Measurements from ENCODE around the gene SLC66A2.

SLC66A2 gene

DNA sequence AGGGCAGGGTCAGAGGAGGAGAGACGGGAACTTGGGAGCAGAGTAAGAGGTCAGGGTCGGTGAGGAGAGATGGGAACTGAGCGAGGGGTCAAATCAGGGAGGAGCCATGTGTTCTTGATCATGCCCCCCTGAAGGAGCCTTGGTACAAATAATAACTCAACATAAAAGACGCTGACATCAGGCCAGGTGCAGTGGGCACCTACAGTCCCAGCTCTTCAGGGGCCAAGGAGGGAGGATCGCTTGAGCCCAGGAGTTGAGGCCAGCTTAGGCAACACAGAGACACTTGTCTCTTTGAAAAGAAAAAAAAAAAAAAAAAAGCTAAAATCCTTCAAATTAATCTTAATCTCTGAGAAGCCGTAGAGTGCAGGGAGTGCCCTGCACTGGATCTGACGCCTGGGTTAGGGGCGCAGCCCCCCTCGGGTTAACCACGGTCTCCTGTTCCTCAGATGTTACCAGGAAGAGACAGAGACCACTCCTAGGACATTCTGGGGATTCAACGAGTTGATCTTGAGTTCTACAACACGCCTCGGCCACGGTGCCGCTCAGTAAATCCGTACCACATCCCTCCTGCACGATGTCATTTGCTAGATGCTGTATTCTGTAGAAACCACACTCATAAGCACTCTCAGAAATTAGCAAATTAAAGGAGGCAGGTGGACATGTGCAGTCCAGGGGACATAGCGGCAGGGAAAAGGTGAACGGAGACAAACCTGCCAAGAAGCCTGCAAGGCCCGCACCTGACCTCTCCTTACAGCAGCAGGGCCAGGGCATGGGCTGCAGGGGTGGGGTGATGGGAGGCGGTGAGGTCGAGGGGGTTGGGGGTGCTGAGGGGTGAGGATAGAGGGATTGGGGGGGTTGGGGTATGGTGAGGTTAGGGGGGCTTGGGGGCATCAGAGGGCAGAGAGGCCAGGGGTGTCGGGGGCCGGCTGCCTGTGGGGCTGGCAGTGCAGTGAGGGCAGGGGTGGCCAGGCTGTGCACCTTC lies 29.2 kb downstream of the SLC66A2 start:
- H3K9me3 ChIP-seq (ENCODE audit: insufficient read depth, low read length) = no peaks in the 10 kb centered on the region
- H3K9ac ChIP-seq (ENCODE audit: low read length) = no peak overlapping the region
- H3K9me2 ChIP-seq (replicated peaks; ENCODE audit: insufficient read depth, low read length) = no peaks in the 10 kb centered on the region
- H3F3A ChIP-seq (ENCODE audit: insufficient read depth) = no peaks in the 10 kb centered on the region; the same call in 1 of the 2 replicates
- TF ChIP-seq EZH2phosphoT487 (conservative IDR thresholded peaks at IDR 0.05; ENCODE audit: low read length) = no peak
- TF ChIP-seq, protein P1, sequence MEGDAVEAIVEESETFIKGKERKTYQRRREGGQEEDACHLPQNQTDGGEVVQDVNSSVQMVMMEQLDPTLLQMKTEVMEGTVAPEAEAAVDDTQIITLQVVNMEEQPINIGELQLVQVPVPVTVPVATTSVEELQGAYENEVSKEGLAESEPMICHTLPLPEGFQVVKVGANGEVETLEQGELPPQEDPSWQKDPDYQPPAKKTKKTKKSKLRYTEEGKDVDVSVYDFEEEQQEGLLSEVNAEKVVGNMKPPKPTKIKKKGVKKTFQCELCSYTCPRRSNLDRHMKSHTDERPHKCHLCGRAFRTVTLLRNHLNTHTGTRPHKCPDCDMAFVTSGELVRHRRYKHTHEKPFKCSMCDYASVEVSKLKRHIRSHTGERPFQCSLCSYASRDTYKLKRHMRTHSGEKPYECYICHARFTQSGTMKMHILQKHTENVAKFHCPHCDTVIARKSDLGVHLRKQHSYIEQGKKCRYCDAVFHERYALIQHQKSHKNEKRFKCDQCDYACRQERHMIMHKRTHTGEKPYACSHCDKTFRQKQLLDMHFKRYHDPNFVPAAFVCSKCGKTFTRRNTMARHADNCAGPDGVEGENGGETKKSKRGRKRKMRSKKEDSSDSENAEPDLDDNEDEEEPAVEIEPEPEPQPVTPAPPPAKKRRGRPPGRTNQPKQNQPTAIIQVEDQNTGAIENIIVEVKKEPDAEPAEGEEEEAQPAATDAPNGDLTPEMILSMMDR (IDR thresholded peaks at IDR 0.05; ENCODE audit: insufficient read depth, low read length, poor library complexity, severe bottlenecking) = no peak
- H3K27ac ChIP-seq (ENCODE audit: low read depth, low read length) = no peak overlapping the region
- no peak overlapping the region for H3K4me3 ChIP-seq (ENCODE audit: insufficient read depth, low read length, poor library complexity, severe bottlenecking)
- H3K27me3 ChIP-seq (ENCODE audit: low read length) = no peaks in the 10 kb centered on the region
- H2AFZ ChIP-seq (ENCODE audit: low read depth, low read length, severe bottlenecking) = no peak overlapping the region
- H4K20me1 ChIP-seq (ENCODE audit: low read depth, low read length) = no peaks in the 10 kb centered on the region
- H3K79me2 ChIP-seq (ENCODE audit: insufficient read depth, low read length) = no peaks in the 10 kb centered on the region
- no peak overlapping the region for H3K4me2 ChIP-seq (ENCODE audit: low read depth, low read length, poor library complexity, severe bottlenecking)
- no peaks in the 10 kb centered on the region for H3K36me3 ChIP-seq (ENCODE audit: low read length)

DNA sequence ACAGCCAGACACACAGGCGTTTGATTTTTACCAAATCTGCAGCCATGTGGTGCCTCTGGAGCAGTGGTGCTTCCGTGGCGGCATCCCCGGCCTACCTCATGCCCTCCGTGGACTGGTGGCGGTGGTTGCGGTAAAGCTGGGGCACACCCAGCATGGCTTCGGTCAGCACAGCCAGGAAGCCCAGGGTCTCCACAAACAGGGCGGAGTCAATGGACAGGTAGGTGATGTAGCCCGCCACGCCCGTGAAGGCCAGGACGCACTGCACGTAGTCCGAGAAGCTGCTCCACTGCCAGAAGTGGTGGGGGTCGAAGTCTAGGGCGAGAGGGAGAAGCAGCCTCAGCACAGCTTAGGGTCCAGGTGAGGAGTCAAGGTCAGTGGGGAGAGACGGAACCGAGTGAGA lies 32.4 kb downstream of the SLC66A2 start:
- Histone ChIP-seq H3K36me3 (ENCODE audit: low read length) (no peaks in the 10 kb centered on the region), H2AFZ (ENCODE audit: low read depth, low read length, severe bottlenecking) (no peak overlapping the region), H4K20me1 (ENCODE audit: low read depth, low read length) (no peaks in the 10 kb centered on the region), H3K79me2 (ENCODE audit: insufficient read depth, low read length) (no peaks in the 10 kb centered on the region), H3F3A (ENCODE audit: insufficient read depth) (no peaks in the 10 kb centered on the region), H3K27ac (ENCODE audit: low read depth, low read length) (no peak overlapping the region), H3K4me3 (ENCODE audit: insufficient read depth, low read length, poor library complexity, severe bottlenecking) (no peak overlapping the region), H3K9me3 (ENCODE audit: insufficient read depth, low read length) (no peaks in the 10 kb centered on the region), H3K27me3 (ENCODE audit: low read length) (no peaks in the 10 kb centered on the region), H3K4me2 (ENCODE audit: low read depth, low read length, poor library complexity, severe bottlenecking) (no peak overlapping the region), H3K9ac (ENCODE audit: low read length) (no peak overlapping the region), H3K9me2 (replicated peaks; ENCODE audit: insufficient read depth, low read length) (no peaks in the 10 kb centered on the region)
- TF ChIP-seq EZH2phosphoT487 (conservative IDR thresholded peaks at IDR 0.05; ENCODE audit: low read length) = no peak
- TF ChIP-seq, protein P1 (IDR thresholded peaks at IDR 0.05; ENCODE audit: insufficient read depth, low read length, poor library complexity, severe bottlenecking) = no peak

DNA sequence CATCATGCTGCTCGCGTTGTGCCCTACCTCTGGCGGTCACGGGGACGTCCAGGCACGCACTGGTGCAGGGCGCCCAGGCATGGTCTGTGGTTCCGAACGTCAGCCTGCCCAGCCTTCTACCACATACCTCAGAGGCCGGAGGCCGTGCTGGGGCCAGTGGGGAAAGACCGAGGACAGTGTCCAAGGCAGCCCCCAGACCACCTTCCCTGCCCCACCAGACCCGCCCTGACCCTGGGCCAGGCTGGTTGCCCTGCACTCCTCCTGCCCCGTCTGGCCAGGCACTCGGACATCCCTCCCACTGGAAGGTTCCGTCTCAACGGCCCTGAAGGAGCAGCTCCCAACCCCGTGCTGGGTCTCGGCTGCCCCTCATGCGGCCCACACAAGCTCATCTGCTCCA lies 32.8 kb downstream of the SLC66A2 start:
- Histone ChIP-seq H2AFZ (ENCODE audit: low read depth, low read length, severe bottlenecking) (no peak overlapping the region), H3K9me2 (replicated peaks; ENCODE audit: insufficient read depth, low read length) (no peaks in the 10 kb centered on the region), H3F3A (ENCODE audit: insufficient read depth) (no peaks in the 10 kb centered on the region), H3K36me3 (ENCODE audit: low read length) (no peaks in the 10 kb centered on the region), H3K27ac (ENCODE audit: low read depth, low read length) (no peak overlapping the region), H3K9ac (ENCODE audit: low read length) (no peak overlapping the region), H3K79me2 (ENCODE audit: insufficient read depth, low read length) (no peaks in the 10 kb centered on the region), H3K4me2 (ENCODE audit: low read depth, low read length, poor library complexity, severe bottlenecking) (no peak overlapping the region), H3K27me3 (ENCODE audit: low read length) (no peaks in the 10 kb centered on the region), H3K9me3 (ENCODE audit: insufficient read depth, low read length) (no peaks in the 10 kb centered on the region), H4K20me1 (ENCODE audit: low read depth, low read length) (no peaks in the 10 kb centered on the region), H3K4me3 (ENCODE audit: insufficient read depth, low read length, poor library complexity, severe bottlenecking) (no peak overlapping the region)
- no peak for TF ChIP-seq EZH2phosphoT487 (conservative IDR thresholded peaks at IDR 0.05; ENCODE audit: low read length)
- TF ChIP-seq, protein P1 (IDR thresholded peaks at IDR 0.05; ENCODE audit: insufficient read depth, low read length, poor library complexity, severe bottlenecking) = no peak

Measured in SU-DHL-6 (cell line).